Gastrocnemius medialis (tissue), 4 donors: ENCODE data around the gene TCF23.

Experiments
- CTCF ChIP-seq, 5 experiments: fragments of 450-650 bp in 3 of 5; fragments of 200-600 bp in 2 of 5; sonication (generic) in 2 of 5; IDR thresholded peaks in 4 of 5; conservative IDR thresholded peaks in 1 of 5; 1 replicate in 4 of 5; 2 replicates in 1 of 5; pipeline ENCODE4 v1.5.1; 2016 to 2019; ENCODE audit warnings: antibody characterized with exemption in 5 of 5, mild to moderate bottlenecking in 3 of 5, moderate library complexity in 3 of 5
- POLR2A ChIP-seq, 2 donors: fragments of 450-650 bp; IDR thresholded peaks; one replicate each; pipeline ENCODE4 v1.6.1; 2017; ENCODE audit warnings: antibody characterized with exemption in 2 of 2, mild to moderate bottlenecking in 2 of 2, moderate library complexity in 2 of 2

- TF ChIP-seq CTCF (IDR thresholded peaks at IDR 0.05 in 4 of 5, conservative IDR thresholded peaks at IDR 0.05 in 1 of 5) (no peak), POLR2A (IDR thresholded peaks at IDR 0.05) (no peak)
Observed at GRCh38 chr2:27148801-27149439, at the start of gene TCF23.
